GM19372 (cell line): ENCODE results near the gene MRPL50.

Experiments used
- ATAC-seq: cut with Tn5 transposase; IDR thresholded peaks from one replicate; pipeline ENCODE4 v1.9.1; 2021; ENCODE audit warnings: mild to moderate bottlenecking, low read depth, moderate library complexity; ENCODE audit not compliant: unreplicated experiment

The MRPL50 gene

GRCh38 chr9:101398068-101398929, at the start of gene MRPL50, which contains the start of gene ZNF189:
TSS of gene MRPL50 (minus strand) at chr9:101398618. CDS start at chr9:101398592, 26 bp downstream.
TSS of gene ZNF189 (plus strand) at chr9:101398851. CDS start at chr9:101399157, 306 bp downstream.
- ATAC-seq: peak; percentile 95

- ATAC-seq: no peak
Measured at GRCh38 chr9:101446732-101447131, 48.3 kb upstream of the MRPL50 start.

GRCh38 chr9:101445353-101446029, 47.1 kb upstream of the MRPL50 start:
- no peak for ATAC-seq

GRCh38 chr9:101443364-101443771, 45.0 kb upstream of the MRPL50 start:
- no peak for ATAC-seq

GRCh38 chr9:101442736-101443135, 44.3 kb upstream of the MRPL50 start:
- no peak for ATAC-seq

- ATAC-seq: no peak
Measured at GRCh38 chr9:101442318-101442717, 43.9 kb upstream of the MRPL50 start.

GRCh38 chr9:101440714-101441230, 42.4 kb upstream of the MRPL50 start:
- ATAC-seq: no peak

- ATAC-seq: no peak
Measured at GRCh38 chr9:101438523-101438922, 40.1 kb upstream of the MRPL50 start.

GRCh38 chr9:101437806-101438232, 39.4 kb upstream of the MRPL50 start:
- no peak for ATAC-seq

GRCh38 chr9:101435601-101436079, 37.2 kb upstream of the MRPL50 start, which contains the start of gene ALDOB:
TSS of gene ALDOB (minus strand) at chr9:101435774. CDS start at chr9:101430887, 4,887 bp downstream.
- no peak for ATAC-seq

- no peak for ATAC-seq
Measured at GRCh38 chr9:101434998-101435397, 36.6 kb upstream of the MRPL50 start.

GRCh38 chr9:101433229-101433628, 34.8 kb upstream of the MRPL50 start:
- no peak for ATAC-seq

GRCh38 chr9:101432740-101433139, 34.3 kb upstream of the MRPL50 start:
- ATAC-seq: no peak

- no peak for ATAC-seq
Measured at GRCh38 chr9:101432171-101432570, 33.8 kb upstream of the MRPL50 start.

- no peak for ATAC-seq
Measured at GRCh38 chr9:101429736-101430135, 31.3 kb upstream of the MRPL50 start.

- no peak for ATAC-seq
Measured at GRCh38 chr9:101428909-101429308, 30.5 kb upstream of the MRPL50 start.

- peak; percentile 60 for ATAC-seq
Measured at GRCh38 chr9:101427957-101428655, 29.7 kb upstream of the MRPL50 start.

- ATAC-seq: no peak
Measured at GRCh38 chr9:101427358-101427757, 28.9 kb upstream of the MRPL50 start.

GRCh38 chr9:101421653-101422065, 23.2 kb upstream of the MRPL50 start:
- no peak for ATAC-seq

GRCh38 chr9:101419863-101420262, 21.4 kb upstream of the MRPL50 start:
- ATAC-seq: no peak
